Keratinocyte (primary cell): Measurements from ENCODE around the gene NKX2-3. TPM values are rescaled to one million over a fixed set of nuclear protein-coding genes. Genes with fewer than 3 reads are reported as not detected.

Source experiments
- DNase-seq: peaks from one replicate; pipeline ENCODE4 v3.0.0-alpha.2; 2011; ENCODE audit warnings: low read depth, missing footprints, low spot score
- FAIRE-seq: peaks from 2 replicates; lab custom pipeline; 2011; peaks lifted over from hg19 to GRCh38; lab: Jason Lieb, UNC
- H2AFZ ChIP-seq: 2 replicates; pipeline ENCODE4 v1.6.0; 2012; ENCODE audit warnings: low read length, control low read depth, inconsistent platforms; ENCODE audit not compliant: control insufficient read depth
- H3K27ac ChIP-seq: 2 replicates; pipeline ENCODE4 v1.5.1; 2011; ENCODE audit warnings: low read length; ENCODE audit not compliant: control insufficient read depth, insufficient read depth
- H3K27me3 ChIP-seq: 3 replicates; pipeline ENCODE4 v1.6.0; 2011; ENCODE audit warnings: low read length; ENCODE audit not compliant: control insufficient read depth, insufficient read depth; ENCODE audit errors: extremely low read depth
- H3K36me3 ChIP-seq, 2 experiments: 2 replicates in 1 of 2; 3 replicates in 1 of 2; pipeline ENCODE4 v1.5.1; 2011; ENCODE audit warnings: low read length in 2 of 2, mild to moderate bottlenecking in 1 of 2; ENCODE audit not compliant: control insufficient read depth in 2 of 2, insufficient read depth in 2 of 2; ENCODE audit errors: extremely low read depth in 1 of 2
- H3K4me1 ChIP-seq: 3 replicates; pipeline ENCODE4 v1.5.1; 2011; ENCODE audit warnings: low read length; ENCODE audit not compliant: control insufficient read depth, insufficient read depth; ENCODE audit errors: extremely low read depth
- H3K4me2 ChIP-seq: 3 replicates; pipeline ENCODE4 v1.6.0; 2011; ENCODE audit warnings: low read depth, low read length; ENCODE audit not compliant: control insufficient read depth, insufficient read depth; ENCODE audit errors: extremely low read depth
- H3K4me3 ChIP-seq, 3 experiments: fragments of 200-600 bp in 1 of 3; sonication (generic) in 1 of 3; 2 replicates in 2 of 3; 3 replicates in 1 of 3; pipeline ENCODE4 v1.5.1; 2011 to 2016; ENCODE audit warnings: low read length in 3 of 3, mild to moderate bottlenecking in 3 of 3, control low read depth in 2 of 3, inconsistent platforms in 1 of 3, low read depth in 1 of 3, mixed read lengths in 1 of 3, mixed run types in 1 of 3, moderate library complexity in 1 of 3; ENCODE audit not compliant: control insufficient read depth in 2 of 3, insufficient read depth in 2 of 3; ENCODE audit errors: extremely low read depth in 1 of 3
- H3K79me2 ChIP-seq: 2 replicates; pipeline ENCODE4 v1.6.0; 2012; ENCODE audit warnings: low read length; ENCODE audit not compliant: control insufficient read depth, insufficient read depth
- H3K9ac ChIP-seq: 3 replicates; pipeline ENCODE4 v1.6.0; 2011; ENCODE audit warnings: low read length; ENCODE audit not compliant: control insufficient read depth, insufficient read depth; ENCODE audit errors: extremely low read depth
- H3K9me1 ChIP-seq: 3 replicates; pipeline ENCODE4 v1.6.0; 2011; ENCODE audit warnings: low read length; ENCODE audit not compliant: control insufficient read depth, insufficient read depth; ENCODE audit errors: extremely low read depth
- H3K9me3 ChIP-seq: 2 replicates; pipeline ENCODE4 v1.5.1; 2012; ENCODE audit warnings: low read depth, low read length; ENCODE audit not compliant: control insufficient read depth
- H4K20me1 ChIP-seq: 3 replicates; pipeline ENCODE4 v1.6.0; 2011; ENCODE audit warnings: low read length; ENCODE audit not compliant: control insufficient read depth, insufficient read depth; ENCODE audit errors: extremely low read depth
- CTCF ChIP-seq, 3 experiments: IDR thresholded peaks in 1 of 3; conservative IDR thresholded peaks in 1 of 3; optimal IDR thresholded peaks in 1 of 3; 2 replicates in 2 of 3; 3 replicates in 1 of 3; pipeline versions ENCODE3 to v1.5.1; 2011; ENCODE audit warnings: low read length in 3 of 3, mild to moderate bottlenecking in 3 of 3, moderate library complexity in 2 of 3, control low read depth in 1 of 3, inconsistent platforms in 1 of 3; ENCODE audit not compliant: insufficient read depth in 2 of 3; ENCODE audit errors: extremely low read depth in 1 of 3
- EZH2 ChIP-seq: IDR thresholded peaks from one replicate; pipeline ENCODE4 v1.6.1; 2012; ENCODE audit warnings: inconsistent platforms, mild to moderate bottlenecking, low read length, moderate library complexity
- dilution Hi-C: fragments of 300-500 bp; cut with MboI; formaldehyde crosslinking; loops from one replicate; pipeline ENCODE4 v1.7.0; 2020; ENCODE audit warnings: low sequenced_read_pairs; ENCODE audit not compliant: extremely low pct_ligation_motif_present
- polyA plus RNA-seq, 5 experiments: library from polyadenylated mRNA; depleted of rRNA in 3 of 5; stranded (reverse) in 3 of 5; stranded (forward) in 1 of 5; unstranded in 1 of 5; fragments of >200 nt; gene quantifications; 1 replicate in 1 of 5; 2 replicates in 3 of 5; 3 replicates in 1 of 5; pipeline versions ENCODE4 v1.2.1 to v1.2.3, GENCODE V29; 2011 to 2012; ENCODE audit warnings: missing spikeins in 2 of 5, low read depth in 1 of 5, low replicate concordance in 1 of 5

The NKX2-3 gene
- polyA plus RNA-seq, 1 donor (not counting 4 experiments of a cell fraction or from before 2014, with no cell fraction given): not detected

- Histone ChIP-seq H3K4me3 (no peak overlapping the region), H3K36me3 (no peaks in the 10 kb centered on the region), H3K27ac (no peak overlapping the region), H3K9me1 (no peaks in the 10 kb centered on the region), H3K27me3 (peaks cover 90% of the 10 kb centered on the region), H3K9ac (no peak overlapping the region), H3K9me3 (no peaks in the 10 kb centered on the region), H3K4me1 (peaks cover 4% of the 10 kb centered on the region), H4K20me1 (peaks cover 4% of the 10 kb centered on the region), H3K4me2 (peak overlapping the region; percentile 22), H3K79me2 (no peaks in the 10 kb centered on the region), H2AFZ (no peak overlapping the region)
- TF ChIP-seq EZH2: peak; percentile 78
- TF ChIP-seq CTCF (optimal IDR thresholded peaks at IDR 0.05 in 1 of 3, IDR thresholded peaks at IDR 0.05 in 1 of 3, conservative IDR thresholded peaks at IDR 0.05 in 1 of 3; ENCODE audit: extremely low read depth in 1 of 3, insufficient read depth in 2 of 3, low read length in 3 of 3): no peak
- dilution Hi-C loops: no loop called here
- DNase-seq: no peak
- FAIRE-seq: no peak
These were observed 8.2 kb downstream of the NKX2-3 start for GRCh38 chr10:99540657-99541531.

- no peak overlapping the region for H3K27ac ChIP-seq
- no peaks in the 10 kb centered on the region for H4K20me1 ChIP-seq
- H3K79me2 ChIP-seq: no peaks in the 10 kb centered on the region
- H3K4me3 ChIP-seq: no peak overlapping the region
- H3K27me3 ChIP-seq: peaks cover 58% of the 10 kb centered on the region
- H3K4me2 ChIP-seq: no peak overlapping the region
- H3K9me3 ChIP-seq: no peaks in the 10 kb centered on the region
- no peaks in the 10 kb centered on the region for H3K4me1 ChIP-seq
- no peak for TF ChIP-seq CTCF (optimal IDR thresholded peaks at IDR 0.05 in 1 of 3, IDR thresholded peaks at IDR 0.05 in 1 of 3, conservative IDR thresholded peaks at IDR 0.05 in 1 of 3; ENCODE audit: extremely low read depth in 1 of 3, insufficient read depth in 2 of 3, low read length in 3 of 3)
- no peak for TF ChIP-seq EZH2
- no peak overlapping the region for H2AFZ ChIP-seq
- H3K9me1 ChIP-seq: no peaks in the 10 kb centered on the region
- dilution Hi-C loops: no loop called here
- no peak overlapping the region for H3K9ac ChIP-seq
- no peaks in the 10 kb centered on the region for H3K36me3 ChIP-seq
- FAIRE-seq (no peak), DNase-seq (no peak)
These were observed 11.6 kb downstream of the NKX2-3 start for GRCh38 chr10:99544322-99544721.
